CD4-positive, alpha-beta T cell treated with Interleukin-4 for 4 hours (primary cell): Measurements from ENCODE around the gene RERE.

ENCODE experiments used
- DNase-seq: peaks from one replicate; pipeline ENCODE4 v3.0.0-alpha.2; 2020

RERE gene

DNA sequence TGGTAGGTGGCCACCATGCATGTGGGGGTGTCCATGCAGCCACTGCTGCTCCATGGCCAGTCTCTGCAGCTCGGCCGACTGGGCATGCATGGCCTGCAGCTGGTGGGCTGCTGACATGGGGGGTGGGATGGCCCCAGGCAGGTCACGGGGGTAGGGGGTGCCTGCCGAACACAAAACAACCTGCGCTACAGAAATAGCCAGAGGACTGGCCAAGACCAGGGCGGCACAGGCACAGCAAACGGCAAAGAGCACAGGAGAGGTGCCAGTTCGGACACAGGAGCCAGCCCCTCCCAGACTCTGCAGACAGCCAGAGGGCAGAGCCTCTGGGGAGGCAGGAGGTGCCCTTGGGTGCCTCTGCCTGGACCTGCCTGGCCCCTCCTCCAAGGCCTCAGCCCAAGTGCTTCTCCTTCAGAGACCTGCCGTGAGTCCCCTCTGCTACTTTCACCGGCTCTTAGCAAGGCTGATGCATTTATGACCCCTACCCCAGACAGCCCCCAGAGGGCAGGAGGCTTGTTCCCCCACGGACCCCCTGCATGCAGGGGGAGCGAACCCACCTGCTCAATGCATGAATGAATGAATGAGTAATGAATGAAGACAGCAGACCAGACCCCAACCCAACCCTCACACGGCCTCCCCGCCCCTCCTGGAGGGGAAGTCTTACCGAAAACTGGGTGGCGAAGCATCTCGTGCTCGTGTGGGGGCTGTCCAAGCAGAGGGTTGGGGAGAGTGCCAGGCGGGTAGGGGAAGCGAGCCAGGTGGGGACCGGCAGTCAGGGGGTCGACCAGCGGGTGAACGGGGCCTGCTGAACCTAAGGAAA lies 461.8 kb downstream of the RERE start:
- no peak for DNase-seq

DNA sequence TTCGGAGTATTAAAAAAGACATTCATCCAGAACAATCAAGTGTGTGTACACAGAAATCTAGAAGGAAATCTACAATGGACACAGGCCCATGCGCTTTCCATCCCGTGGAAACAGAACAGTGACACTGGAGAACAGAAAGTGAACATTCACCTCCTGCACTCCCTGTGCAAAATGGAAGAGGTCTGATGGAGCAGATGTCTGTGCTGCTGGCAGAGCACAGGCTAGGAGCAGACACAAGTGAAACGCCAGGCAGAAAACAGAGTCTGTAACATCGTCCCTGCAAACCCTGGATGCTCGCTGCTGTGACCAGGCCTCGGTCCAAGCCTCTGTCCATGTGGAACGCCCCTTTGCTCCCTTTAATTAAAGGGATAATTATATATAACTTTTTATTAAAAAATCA lies 463.4 kb downstream of the RERE start:
- DNase-seq: no peak

DNA sequence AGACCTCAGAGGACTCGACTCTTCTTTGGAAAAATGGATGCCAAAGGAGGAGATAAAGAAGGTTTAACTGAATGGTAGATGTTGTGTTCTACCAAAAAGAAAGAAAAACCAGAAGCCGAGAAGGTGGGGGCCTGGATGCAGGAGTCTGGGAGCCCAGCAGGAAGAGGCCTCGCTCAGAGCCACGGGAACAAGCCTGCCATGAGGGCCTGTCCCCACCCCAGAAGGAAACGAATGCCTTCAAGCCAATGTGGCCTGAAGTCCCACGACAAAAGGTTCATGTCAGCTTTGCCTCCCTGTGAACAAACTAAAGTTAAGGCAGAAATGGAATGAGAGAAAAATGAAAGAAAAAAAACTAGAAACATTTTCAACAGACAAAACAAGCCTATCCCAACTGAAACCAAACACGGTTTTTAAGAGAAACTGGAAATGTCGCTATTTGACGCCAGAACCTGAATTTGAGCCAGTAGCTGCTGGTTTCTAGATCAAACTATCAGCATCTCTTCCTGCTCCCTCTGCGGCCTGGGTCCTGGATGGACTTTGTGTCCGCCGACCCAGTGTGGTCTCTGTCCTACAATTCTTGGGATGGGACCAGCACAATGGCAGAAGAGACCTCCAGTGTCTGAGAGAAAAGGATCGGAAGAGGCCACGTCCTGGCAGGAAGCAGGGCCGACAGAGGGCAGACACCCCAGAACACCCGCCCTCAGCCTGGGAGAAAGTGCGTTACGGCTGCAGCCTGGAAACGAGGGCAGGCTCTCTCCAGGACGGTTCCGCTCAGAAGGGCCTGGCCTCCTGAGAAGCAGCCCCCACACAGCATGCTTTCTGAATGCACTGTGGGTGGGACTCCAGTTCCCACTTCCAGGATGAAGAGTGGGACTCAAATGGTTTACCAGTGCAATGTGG lies 464.3 kb downstream of the RERE start:
- DNase-seq: no peak

DNA sequence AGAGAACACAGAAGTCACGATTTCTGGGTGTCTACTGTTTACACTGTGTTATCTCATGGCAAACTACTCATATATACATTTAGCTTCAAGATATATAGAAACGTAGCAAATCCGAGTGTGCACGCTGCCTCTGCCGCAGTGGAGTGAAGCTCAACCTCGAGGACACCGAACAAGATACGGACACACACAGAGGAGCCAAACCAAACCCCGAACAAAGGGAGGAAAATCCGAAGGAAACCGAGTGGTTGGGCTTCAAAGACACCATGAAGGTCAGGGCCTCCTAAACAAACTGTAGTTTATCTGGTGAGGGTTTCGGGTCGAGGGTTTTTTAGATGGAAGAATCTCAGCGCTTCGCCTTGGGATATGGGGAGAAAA lies 465.0 kb downstream of the RERE start:
- DNase-seq: no peak

DNA sequence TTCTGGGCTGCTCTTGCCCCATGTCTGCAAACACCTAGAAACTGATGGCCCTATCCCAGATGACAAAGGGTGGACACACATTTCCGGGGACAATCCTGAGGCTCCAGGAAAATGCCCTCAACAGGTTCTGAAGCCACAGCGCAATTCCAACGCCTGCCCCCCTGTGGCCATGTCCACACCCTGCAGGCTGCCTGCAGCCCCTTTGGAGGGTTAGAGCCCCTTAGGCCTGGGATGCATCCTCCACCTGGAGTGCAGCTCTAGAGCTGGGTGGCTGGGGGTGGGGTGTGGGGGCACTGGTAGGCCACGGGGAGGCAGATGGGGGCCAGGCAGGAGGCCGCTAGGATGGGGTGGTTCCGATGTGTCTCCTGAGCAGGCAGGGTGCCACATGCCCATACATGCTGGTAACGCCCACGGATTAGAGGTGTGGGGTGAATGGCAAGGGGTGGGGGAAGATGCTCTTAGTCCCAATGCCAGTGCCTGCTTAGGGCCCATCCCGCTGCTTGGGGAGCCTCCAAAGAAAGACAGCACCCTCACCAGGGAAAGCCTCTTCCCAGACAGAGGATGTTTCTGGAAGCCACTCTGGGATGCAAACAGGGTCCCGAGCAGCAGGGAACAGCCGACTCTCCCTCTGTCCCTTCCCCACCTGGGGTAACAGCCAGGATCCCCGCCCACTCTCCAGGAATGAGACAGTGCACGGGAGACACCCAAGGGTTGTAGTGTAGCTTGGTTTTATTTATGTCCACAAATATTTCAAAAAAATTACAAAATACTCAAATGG lies 465.6 kb downstream of the RERE start:
- no peak for DNase-seq

DNA sequence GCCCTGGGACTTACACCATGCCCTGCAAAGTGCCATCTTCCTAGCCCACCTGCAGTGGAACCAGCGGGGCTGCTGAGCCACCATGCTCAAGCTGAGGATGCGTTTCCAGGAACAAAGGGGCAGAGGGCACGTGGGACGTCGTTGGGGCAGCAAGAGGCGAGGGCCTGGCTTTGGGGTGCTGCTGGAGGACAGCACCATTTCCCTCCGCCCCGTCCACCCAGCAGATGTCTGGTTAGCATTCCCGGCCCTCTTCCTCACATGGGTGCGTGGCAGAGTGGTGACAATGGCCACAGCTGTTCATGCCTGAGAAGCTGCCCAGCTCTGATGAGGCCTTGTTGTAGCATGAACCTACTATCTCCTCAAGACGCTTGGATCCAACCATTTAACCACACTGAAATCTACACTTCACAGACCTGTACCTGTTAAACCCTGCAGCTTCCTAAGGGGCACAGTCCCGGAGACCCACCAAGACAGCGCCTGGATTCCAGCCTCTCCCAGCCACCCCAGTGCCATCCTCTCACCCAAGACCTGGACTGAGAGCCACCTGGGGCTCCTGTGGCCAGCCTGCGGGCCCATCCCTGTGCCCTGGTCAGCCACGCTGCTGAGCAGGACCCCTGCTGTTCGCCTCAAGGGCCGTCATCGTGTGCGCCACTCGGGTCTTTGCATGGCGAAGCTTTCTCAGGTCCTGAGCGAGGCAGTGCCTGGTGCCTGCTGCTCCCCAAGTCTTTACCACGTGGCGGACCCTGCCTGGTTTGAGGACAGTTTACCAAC lies 466.3 kb downstream of the RERE start:
- DNase-seq: no peak

DNA sequence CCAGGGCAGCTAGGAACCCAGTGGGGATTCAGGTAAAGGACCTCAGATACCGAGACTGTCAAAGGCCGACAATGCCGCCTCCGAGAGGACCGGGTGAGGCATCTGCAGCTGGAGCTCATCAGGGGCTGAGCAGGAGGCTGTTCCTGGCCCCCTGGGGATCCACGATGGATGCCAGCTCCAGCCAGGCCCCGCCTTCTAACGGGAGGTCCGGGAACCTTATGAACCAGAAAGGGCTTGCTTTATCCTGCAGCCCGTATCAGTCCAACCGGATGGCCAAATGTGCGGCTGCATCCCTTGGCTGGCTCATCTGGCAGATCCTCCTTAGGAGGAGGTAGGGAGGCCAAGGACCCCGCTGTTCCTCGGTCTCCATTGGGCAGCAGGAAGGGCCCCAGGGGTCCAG lies 467.5 kb downstream of the RERE start:
- DNase-seq: no peak

DNA sequence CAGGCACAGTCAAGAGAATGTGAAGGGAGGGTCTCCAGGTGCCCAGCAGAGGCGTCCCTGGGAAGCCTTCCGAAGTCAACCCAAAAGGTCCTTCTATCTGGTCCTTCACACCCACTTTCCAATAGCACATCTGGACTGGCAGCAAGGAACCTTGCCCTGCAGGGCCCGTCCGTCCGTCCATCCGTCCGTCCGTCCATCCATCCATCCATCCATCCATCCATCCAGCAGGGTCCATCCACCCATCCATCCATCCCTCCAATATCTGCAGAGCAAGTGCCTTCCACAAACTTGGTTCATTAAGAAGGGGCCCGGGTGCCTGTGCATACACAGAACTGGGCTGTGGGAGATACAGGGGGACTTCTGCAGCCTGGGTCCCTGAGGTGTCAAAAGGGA lies 468.0 kb downstream of the RERE start:
- DNase-seq: no peak

DNA sequence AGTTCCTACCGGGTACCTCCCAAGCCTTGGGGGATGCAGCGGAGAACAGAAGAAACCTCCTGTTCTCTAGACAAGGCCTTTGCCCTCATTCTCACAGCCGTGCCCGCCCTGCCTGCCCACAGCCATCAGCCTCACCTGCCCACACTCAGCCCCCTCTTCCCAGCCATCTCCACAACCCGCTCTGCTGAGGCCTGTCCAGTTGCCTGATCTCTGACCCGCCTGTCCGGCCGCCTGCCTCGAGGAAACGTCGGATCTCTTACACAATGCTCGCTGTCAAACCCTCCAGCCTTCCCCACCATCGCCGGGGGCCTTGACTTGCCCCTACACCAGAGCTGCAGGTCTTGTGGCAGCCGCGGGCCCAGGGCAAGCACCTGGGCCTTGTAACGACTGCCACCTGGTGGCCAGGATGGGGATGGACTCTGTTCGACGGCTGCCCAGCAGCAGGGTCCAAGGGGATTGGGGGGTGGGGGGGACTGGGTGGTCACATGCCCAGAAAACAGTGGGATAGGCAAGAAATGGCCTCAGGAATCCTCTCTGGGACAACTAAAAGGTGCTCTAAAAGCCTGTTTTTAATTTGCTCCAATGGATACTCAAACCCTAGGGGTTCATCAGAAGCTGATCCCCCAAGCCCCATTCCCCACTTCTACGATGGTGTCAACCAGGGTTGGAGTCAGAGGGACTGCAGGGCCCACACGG lies 468.5 kb downstream of the RERE start:
- peak; percentile 56 for DNase-seq

DNA sequence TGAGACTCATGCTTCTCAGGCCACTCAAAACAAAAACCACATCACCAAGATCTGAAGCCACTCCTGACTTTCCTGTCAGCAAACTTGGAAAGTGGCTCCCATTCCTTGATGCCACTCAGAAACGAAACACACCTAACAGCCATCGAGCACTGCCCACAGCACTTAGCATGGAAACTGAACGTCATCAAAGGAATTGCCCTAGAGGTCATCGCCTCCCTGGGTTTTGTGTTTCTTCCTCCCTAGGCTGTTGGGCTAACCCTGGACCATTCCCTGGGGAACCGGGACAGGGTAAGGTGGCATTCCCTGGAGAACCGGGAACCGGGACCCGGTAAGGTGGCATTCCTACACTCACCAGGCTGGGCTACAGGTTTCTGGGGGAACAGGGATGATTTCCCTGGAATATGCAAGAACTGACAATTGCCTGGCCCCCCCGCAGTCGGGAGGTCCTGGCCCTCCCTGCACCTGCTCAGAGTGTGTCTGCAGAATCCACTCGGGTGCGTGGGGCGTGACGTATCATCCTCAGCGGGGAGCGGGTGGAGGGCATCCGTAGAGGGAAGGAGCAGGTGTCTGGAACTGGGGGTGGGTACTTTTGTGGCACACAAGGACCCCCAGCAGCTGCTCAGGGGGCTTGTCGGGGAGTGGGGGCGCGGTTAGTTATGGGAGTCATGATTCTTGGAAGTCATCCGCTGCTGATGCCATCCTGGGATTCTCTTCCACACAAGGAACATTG lies 469.2 kb downstream of the RERE start:
- no peak for DNase-seq

DNA sequence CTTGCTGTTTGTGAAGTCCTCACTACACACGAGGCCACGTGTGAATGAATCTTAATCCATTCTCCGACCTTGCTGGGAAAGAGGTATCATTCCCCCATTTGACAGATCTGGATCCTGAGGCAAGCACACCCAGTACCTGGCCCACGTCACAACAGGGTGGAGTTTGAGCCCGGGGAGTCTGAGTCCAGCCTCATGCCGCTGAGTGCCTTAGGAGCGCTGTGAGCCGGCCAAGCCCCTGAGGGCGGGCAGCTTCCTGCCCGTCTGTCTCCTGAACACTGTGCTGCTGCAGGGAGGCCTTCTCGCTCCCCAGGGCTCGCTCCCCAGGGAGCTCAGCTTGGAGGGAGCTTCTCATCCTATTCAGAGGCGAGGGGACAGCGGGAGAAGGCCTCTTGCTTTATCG lies 469.8 kb downstream of the RERE start:
- DNase-seq: no peak

DNA sequence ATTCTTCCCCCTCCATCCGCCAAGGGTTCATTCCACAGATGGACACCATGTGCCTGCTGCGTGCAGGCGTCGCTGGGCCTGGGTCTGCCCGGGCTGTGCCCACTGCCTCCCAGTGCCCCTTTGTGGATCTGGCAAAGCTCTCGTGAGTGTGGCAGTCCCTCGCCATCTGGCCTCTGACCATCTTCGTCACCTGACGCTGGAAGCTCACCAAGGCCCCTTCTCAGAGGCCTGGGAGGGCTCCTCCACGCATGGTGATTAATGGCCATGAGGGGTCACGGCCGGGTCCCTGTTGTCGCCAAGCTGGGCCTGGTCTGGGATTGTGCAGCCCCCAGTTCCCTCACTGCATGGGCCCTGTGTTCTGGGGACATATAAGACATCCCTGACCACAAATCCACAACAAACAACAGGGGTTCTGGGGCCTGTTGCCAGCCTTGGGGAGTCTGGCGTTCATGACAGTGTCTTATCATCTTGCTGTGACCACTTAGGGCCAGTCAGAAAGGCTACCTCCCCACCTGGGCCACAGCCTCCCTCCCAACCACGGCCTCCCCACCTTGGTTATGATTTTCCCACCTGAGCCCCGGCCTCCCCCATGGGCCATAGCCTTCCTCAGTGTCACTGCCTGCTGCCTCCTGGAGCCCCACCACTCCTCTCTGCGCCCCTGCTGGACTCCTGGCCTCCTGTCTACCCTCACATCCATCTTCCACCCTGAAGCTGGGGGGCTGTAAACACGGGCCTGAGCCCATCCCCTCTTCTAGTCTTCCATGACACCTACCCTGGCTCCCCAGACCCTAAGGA lies 471.6 kb downstream of the RERE start:
- DNase-seq: no peak

DNA sequence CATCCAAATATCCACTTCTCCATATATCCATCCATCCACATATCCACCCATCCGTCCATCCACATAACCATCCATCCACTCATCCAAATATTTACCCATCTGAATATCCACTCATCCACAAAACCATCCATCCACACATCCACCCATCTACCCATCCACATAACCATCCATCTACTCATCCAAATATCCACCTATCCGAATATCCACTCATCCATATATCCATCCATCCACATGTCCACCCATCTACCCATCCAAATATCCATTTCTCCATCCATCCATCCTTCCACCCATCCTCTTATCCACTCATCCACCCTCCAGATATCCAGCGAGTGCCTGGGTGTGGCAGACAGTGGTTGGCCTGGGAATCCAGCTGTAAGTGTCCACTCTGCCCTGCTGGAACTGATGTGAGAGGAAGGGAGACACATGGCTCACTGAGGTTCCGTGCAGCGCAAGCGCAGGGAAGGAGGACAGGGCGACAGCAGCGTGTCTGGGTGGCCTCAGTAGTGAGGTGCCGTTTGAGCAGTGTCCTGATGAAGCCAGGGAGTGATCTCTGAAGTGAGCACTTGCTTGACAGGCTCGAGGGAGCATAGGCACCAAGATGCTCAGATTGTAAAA lies 472.4 kb downstream of the RERE start:
- no peak for DNase-seq

DNA sequence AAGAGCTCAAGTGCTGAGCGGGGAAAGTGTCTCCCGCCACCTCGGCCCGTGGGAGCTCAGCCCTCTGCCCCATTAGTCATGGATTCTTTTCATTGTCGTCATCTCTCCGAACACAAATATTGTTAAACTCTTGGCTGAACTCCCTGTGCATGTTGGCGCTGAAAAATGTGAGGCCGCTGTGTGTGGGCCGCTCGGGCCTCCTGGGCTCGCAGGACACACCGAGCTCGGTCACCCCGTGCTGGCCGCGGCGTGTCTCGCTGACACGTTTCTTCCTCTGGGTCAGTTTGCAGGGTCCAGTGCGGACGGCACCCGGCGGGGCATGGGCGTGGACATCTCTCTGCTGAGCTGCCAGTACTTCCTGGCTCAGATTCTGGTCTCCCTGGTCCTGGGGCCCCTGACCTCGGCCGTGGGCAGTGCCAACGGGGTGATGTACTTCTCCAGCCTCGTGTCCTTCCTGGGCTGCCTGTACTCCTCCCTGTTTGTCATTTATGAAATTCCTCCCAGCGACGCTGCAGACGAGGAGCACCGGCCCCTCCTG lies 473.9 kb downstream of the RERE start:
- no peak for DNase-seq

DNA sequence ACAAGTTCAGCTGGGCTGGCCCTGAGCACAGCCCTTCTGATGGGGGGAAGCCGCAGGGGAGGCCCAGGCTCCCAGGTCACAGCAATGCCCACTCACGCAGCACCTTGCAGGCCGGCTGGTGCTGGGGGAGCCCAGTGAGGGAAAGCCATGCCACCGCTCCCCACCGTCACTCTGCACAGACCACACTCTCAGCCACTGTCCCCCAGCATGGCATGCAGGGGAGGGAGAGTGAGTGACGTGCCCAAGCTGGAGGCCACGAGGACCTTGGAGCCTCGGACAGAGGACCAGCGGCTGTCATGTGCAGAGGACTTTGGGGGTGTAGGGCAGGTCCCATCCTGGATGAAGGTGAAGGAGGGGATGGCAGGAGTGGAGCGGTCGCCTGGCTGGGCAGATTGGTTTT lies 474.4 kb downstream of the RERE start:
- DNase-seq: no peak

DNA sequence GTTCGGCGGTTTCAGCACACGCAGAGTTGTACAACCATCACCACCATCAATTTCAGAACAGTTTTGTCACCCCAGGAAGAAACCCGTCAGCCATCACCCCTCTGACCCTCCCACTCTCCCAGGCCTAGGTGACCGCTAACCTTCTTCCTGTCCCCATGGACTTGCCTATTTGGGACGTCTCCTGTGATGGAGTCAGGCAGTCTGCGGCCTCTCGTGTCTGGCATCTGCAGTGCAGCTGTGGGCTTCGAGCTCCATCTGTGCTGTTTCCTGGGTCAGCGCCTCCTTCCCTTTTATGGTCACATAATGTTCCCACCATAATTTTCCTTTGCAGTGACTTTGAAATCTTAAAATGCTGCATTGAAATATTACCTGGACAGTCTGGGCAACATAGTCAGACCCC lies 475.1 kb downstream of the RERE start:
- DNase-seq: no peak

DNA sequence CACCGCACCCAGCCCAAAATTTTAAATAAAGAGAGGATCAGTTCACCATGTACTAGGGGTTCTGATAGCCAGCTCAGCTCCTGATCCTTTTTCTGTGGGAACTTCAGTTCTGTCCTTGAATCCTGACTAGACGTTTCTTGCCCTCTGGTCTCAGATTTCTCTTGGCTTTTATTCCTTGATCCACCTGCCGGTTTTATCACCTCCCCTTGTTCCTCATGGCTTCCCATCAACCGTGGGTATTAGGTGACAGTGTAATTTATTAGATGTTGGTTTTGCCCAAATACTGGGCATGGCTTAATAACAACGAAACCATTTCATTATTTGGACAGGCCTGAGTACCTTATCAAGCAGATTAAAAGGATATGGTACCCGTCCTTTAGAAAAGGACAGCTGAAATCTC lies 477.0 kb downstream of the RERE start:
- DNase-seq: no peak

DNA sequence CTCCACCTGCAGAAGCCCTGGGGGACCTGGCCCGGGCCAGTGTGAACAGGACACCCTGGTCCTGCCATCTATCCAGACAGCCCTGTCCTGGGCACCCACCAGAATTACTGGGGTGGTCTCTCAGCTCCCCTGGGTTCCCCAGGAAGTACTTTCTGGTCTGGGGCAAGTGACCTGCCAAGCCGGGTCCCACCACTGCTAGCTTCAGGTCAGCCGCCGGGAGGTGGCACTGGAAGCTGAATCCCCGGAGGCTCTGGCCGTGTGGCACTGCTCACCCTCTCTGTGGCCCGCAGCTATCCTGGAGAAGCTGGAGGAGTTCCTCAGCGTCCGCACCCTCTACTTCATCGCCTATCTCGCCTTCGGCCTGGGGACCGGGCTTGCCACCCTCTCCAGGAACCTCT lies 478.2 kb downstream of the RERE start:
- no peak for DNase-seq

DNA sequence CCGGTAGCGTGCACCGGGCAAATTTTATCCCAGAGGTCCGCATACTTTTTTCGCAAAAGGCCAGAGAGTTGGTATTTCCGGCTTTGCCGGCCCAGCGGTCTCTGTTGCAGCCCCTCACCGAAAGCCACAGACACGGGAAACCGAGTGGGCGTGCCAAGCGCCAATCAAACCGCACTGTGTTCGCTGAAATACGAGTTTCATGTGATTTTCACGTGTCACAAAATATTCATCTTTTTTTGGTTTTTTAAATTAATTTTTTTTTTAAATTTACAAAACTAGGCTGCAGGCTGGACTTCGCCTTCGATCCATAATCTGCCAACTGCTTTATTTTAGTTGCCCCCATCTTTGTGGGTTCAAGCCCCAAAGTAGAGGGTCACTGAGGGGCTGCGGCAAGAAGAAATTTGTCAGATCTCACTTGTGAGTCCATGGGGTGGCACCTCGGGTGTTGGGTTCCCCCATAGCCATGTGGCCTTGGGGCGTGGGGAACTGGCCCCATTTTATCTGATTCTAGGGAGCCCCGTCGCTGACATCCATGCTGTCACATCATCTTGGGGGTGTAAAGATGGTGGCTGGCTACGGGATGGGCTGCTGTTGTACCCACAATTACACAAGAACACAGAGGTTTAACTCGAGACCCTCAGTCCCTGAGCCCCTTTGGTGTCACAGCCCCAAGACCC lies 478.8 kb downstream of the RERE start:
- DNase-seq: no peak
